ENCODE results near the gene SPTB.
"Not testable (repeated sequence)": the region's sequence is repeated elsewhere in the genome, so short reads cannot be mapped to it uniquely, and the experiment has no call there.

Gene SPTB

GRCh38 chr14:64879635-64880220 lies at the start of gene SPTB:
Gene SPTB (minus strand): TSS chr14:64879907. CDS start chr14:64823094, 56,813 bp downstream.
- DNase-seq: peak; percentile 63

GRCh38 chr14:64929014-64929359 lies 49.3 kb upstream of the SPTB start:
- no peak for DNase-seq

GRCh38 chr14:64928239-64929013 lies 48.7 kb upstream of the SPTB start:
- peak; percentile 43 for DNase-seq

GRCh38 chr14:64927031-64927430 lies 47.3 kb upstream of the SPTB start:
- DNase-seq: no peak

- DNase-seq: no peak
These were observed 46.8 kb upstream of the SPTB start for GRCh38 chr14:64926398-64926995.

- no peak for DNase-seq
These were observed 43.3 kb upstream of the SPTB start for GRCh38 chr14:64923015-64923414.

- DNase-seq: no peak
These were observed 40.8 kb upstream of the SPTB start for GRCh38 chr14:64920465-64920864.

- DNase-seq: no peak
These were observed 39.9 kb upstream of the SPTB start for GRCh38 chr14:64919618-64920017.

- no peak for DNase-seq
These were observed 39.5 kb upstream of the SPTB start for GRCh38 chr14:64919215-64919614.

- DNase-seq: no peak
These were observed 38.5 kb upstream of the SPTB start for GRCh38 chr14:64918216-64918615.

- no peak for DNase-seq
These were observed 36.1 kb upstream of the SPTB start for GRCh38 chr14:64915797-64916196.

- DNase-seq: peak; percentile 5
These were observed 35.3 kb upstream of the SPTB start for GRCh38 chr14:64915029-64915424.

- DNase-seq: peak; percentile 99
These were observed 34.7 kb upstream of the SPTB start, which contains the start of gene CHURC1 for GRCh38 chr14:64914237-64915028. Gene CHURC1 (plus strand): TSS chr14:64914455. CDS start chr14:64914496, 41 bp downstream.

GRCh38 chr14:64913477-64913876 lies 33.8 kb upstream of the SPTB start:
- DNase-seq: not testable (repeated sequence)

- DNase-seq: no peak
These were observed 32.6 kb upstream of the SPTB start for GRCh38 chr14:64912261-64912660.

- DNase-seq: no peak
These were observed 31.3 kb upstream of the SPTB start for GRCh38 chr14:64910847-64911495.

GRCh38 chr14:64906022-64906421 lies 26.3 kb upstream of the SPTB start:
- no peak for DNase-seq

- no peak for DNase-seq
These were observed 20.3 kb upstream of the SPTB start for GRCh38 chr14:64899958-64900357.

- DNase-seq: peak; percentile 74
These were observed 12.2 kb upstream of the SPTB start for GRCh38 chr14:64891839-64892375.

- no peak for DNase-seq
These were observed 11.6 kb upstream of the SPTB start for GRCh38 chr14:64891173-64891838.

GRCh38 chr14:64889352-64889751 lies 9.6 kb upstream of the SPTB start:
- no peak for DNase-seq

- DNase-seq: no peak
These were observed 5.9 kb upstream of the SPTB start for GRCh38 chr14:64885559-64885958.
